Activated CD8-positive, alpha-beta T cell treated with anti-CD3 and anti-CD28 coated beads, Interleukin-2, amount 10 ng/mL, durations not matched to agents 7 days and 5 days (primary cell): ENCODE data around the gene KRTAP9-8. TPM values are rescaled to one million over a fixed set of nuclear protein-coding genes. Genes with fewer than 3 reads are reported as not detected.
"Not testable (repeated sequence)": the region's sequence is repeated elsewhere in the genome, so short reads cannot be mapped to it uniquely, and the experiment has no call there.

Experiments
- ATAC-seq: fragments of 150-1000 bp; cut with Tn5 transposase; one replicate; pipeline ENCODE4 v1.10.0; 2021; ENCODE audit warnings: moderate library complexity
- CTCF ChIA-PET: fragments of 350-600 bp; sonication (Branson Sonifier 250); formaldehyde crosslinking; loops from one replicate; lab custom pipeline; 2021; ENCODE audit warnings: antibody characterized with exemption; lab: Charles Lee
- POLR2A ChIA-PET: fragments of 350-600 bp; sonication (Branson Sonifier 250); formaldehyde crosslinking; loops from one replicate; lab custom pipeline; 2021; ENCODE audit warnings: antibody characterized with exemption; lab: Charles Lee
- DNase-seq: peaks from one replicate; pipeline ENCODE4 v3.0.0-alpha.2; 2020
- H3K27ac Mint-ChIP-seq: one replicate; pipeline ENCODE4 v1.8.0; 2021; ENCODE audit warnings: mild to moderate bottlenecking, mixed read lengths
- H3K27me3 Mint-ChIP-seq: one replicate; pipeline ENCODE4 v1.8.0; 2021; ENCODE audit warnings: low read depth, mixed read lengths
- H3K36me3 Mint-ChIP-seq: one replicate; pipeline ENCODE4 v1.8.0; 2021; ENCODE audit warnings: low read depth, mixed read lengths
- H3K4me1 Mint-ChIP-seq: one replicate; pipeline ENCODE4 v1.8.0; 2021; ENCODE audit warnings: low read depth, mixed read lengths
- H3K4me3 Mint-ChIP-seq: one replicate; pipeline ENCODE4 v1.8.0; 2021; ENCODE audit warnings: mild to moderate bottlenecking, mixed read lengths
- H3K9me3 Mint-ChIP-seq: one replicate; pipeline ENCODE4 v1.8.0; 2022; ENCODE audit warnings: mixed read lengths; ENCODE audit not compliant: insufficient read depth
- total RNA-seq, 2 experiments: library from RNA; stranded (reverse); gene quantifications; one replicate each; pipeline ENCODE4 v1.2.3, GENCODE V29; 2021

The KRTAP9-8 gene
- total RNA-seq, 2 experiments from 2014 or later: not detected

DNA sequence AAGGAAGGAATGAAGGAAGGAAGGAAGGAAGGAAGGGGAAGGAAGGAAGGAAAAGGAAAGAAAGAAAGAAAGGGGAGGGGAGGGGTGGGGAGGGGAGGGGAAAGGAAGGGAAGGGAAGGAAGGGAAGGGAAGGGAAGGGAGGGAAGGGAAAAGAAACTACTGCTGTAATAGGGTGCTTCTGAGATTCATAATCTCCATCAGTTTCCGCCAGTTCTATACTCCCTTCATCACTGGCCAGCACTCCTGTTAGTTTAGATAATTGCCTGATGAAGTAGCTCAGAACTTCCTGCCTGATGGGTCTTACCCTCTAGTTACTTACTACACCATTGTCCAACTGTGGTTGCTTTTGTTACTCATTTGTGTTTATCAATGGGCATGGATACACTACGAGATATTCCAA lies 25.4 kb downstream of the KRTAP9-8 start:
- ChIA-PET POLR2A (no interaction called here), CTCF (interaction anchor here (1.3 kb wide), 1 partner anchor 13 kb away, joined by 4 read pairs; no protein-coding TSS in a partner anchor)
- H3K27me3 Mint-ChIP-seq: peaks cover 24% of the 10 kb centered on the region

DNA sequence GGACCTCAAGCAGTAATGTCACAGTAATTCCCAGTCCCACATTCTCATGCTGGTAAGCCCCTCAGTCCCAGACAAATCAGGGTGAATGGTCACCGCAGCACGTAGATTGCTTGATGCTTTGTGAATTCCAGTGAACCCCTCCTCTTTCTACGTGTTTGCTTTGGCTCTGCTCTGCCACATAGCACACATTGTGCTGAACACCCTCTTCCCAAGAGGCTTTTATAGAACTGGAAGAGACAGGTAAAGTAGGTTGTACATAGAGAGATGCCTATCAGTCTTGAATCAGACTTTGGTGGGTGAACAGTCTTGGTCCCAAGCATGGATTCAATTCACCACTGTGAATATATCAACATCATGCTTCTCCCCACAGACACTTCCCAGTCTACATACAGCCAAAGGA lies 26.8 kb downstream of the KRTAP9-8 start:
- H3K27me3 Mint-ChIP-seq: peaks cover 18% of the 10 kb centered on the region
- H3K9me3 Mint-ChIP-seq: no peaks in the 10 kb centered on the region
- CTCF ChIA-PET: no interaction called here
- H3K36me3 Mint-ChIP-seq: no peaks in the 10 kb centered on the region
- no peak overlapping the region for H3K4me3 Mint-ChIP-seq
- no peak for DNase-seq
- POLR2A ChIA-PET: no interaction called here
- ATAC-seq: no peak
- no peak overlapping the region for H3K27ac Mint-ChIP-seq
- no peaks in the 10 kb centered on the region for H3K4me1 Mint-ChIP-seq

More for the DNA sequence above, 25.4 kb downstream of the KRTAP9-8 start:
- Mint-ChIP-seq H3K27ac (no peak overlapping the region), H3K9me3 (no peaks in the 10 kb centered on the region), H3K4me1 (no peaks in the 10 kb centered on the region), H3K4me3 (no peak overlapping the region), H3K36me3 (no peaks in the 10 kb centered on the region)
- DNase-seq (no peak), ATAC-seq (no peak)

DNA sequence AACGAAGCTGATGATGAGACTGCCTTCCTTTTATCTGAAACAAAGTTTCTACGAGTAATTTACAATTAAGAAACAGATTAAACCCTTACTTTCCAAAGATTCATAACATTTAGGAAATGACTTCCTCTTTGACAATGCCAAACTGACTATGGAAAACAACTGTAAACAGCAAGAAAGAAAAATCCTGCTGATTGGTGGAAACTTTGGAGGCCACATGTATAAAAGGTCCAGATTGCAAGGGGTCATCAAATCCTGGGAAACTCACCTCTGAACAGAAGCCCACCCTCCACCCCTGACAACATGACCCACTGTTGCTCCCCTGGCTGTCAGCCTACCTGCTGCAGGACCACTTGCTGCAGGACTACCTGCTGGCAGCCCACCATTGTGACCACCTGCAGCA lies 27.3 kb downstream of the KRTAP9-8 start, which contains the start of gene KRTAP9-6:
Gene KRTAP9-6, plus strand, starts transcription at position 301 of the 400 bp plus-strand sequence. Its CDS starts 0 bp downstream, at position 301.
- peaks cover 18% of the 10 kb centered on the region for H3K27me3 Mint-ChIP-seq
- no peaks in the 10 kb centered on the region for H3K9me3 Mint-ChIP-seq
- H3K27ac Mint-ChIP-seq: no peak within 1 kb of the TSS
- ATAC-seq (no peak), DNase-seq (no peak)
- H3K4me3 Mint-ChIP-seq: no peak within 1 kb of the TSS
- H3K4me1 Mint-ChIP-seq: no peaks in the 10 kb centered on the region
- ChIA-PET CTCF (no interaction called here), POLR2A (no interaction called here)
- H3K36me3 Mint-ChIP-seq: no peaks in the 10 kb centered on the region

DNA sequence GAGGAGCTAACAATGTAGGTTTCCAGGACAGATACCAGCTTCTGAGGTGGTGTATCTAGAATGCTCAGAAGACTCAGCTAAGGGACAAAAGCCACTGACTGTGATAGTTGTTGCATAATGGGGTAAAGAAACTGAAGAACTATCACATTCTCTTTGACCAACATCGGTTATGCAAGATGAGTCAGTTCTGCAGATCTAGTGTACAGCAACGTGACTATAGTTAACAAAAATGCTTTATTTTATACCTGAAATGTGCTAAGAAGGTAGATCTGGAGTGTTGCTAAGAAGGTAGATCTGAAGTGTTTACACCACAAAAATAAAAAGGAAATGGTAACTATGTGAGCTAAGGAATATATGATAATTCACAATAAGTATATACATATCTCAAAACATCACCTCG lies 29.9 kb downstream of the KRTAP9-8 start:
- POLR2A ChIA-PET: no interaction called here
- H3K9me3 Mint-ChIP-seq: no peaks in the 10 kb centered on the region
- CTCF ChIA-PET: no interaction called here
- no peaks in the 10 kb centered on the region for H3K36me3 Mint-ChIP-seq
- no peak overlapping the region for H3K27ac Mint-ChIP-seq
- no peak for DNase-seq
- no peak for ATAC-seq
- H3K4me3 Mint-ChIP-seq: no peak overlapping the region
- no peaks in the 10 kb centered on the region for H3K4me1 Mint-ChIP-seq
- H3K27me3 Mint-ChIP-seq: peaks cover 3% of the 10 kb centered on the region

DNA sequence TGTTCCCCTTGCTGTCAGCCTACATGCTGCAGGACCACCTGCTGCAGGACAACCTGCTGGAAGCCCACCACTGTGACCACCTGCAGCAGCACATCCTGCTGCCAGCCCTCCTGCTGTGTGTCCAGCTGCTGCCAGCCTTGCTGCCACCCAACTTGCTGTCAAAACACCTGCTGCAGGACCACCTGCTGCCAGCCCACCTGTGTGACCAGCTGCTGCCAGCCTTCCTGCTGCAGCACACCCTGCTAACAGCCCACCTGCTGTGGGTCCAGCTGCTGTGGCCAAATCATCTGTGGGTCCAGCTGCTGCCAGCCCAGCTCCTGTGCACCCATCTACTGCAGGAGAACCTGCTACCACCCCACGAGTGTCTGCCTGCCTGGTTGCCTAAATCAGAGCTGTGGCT lies 33.5 kb downstream of the KRTAP9-8 start:
- H3K27me3 Mint-ChIP-seq, POLR2A ChIA-PET, H3K4me3 Mint-ChIP-seq, DNase-seq, H3K4me1 Mint-ChIP-seq, ATAC-seq, H3K36me3 Mint-ChIP-seq, CTCF ChIA-PET, H3K9me3 Mint-ChIP-seq, H3K27ac Mint-ChIP-seq: not testable (repeated sequence)

DNA sequence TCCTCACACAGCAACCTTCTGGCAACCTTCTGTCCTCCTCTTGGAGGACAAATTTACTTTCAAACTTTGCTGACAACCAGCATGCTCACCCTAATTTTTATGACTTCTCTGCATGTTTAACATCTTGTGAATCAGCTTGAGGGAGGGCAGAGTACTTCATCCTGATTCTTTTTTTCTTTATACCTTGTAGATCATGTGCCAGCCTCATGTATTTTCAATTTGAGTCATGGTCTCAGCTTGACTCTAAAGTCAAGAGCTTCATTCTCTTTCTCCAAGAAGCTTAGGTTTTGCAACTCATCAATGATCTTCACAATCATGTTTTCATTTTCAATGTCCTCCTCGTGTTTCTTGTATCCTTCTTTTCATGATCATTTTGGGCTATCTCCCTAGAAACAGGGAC lies 34.1 kb downstream of the KRTAP9-8 start:
- H3K4me1 Mint-ChIP-seq: no peaks in the 10 kb centered on the region
- no peak for DNase-seq
- no peak overlapping the region for H3K27ac Mint-ChIP-seq
- ChIA-PET CTCF (no interaction called here), POLR2A (no interaction called here)
- peaks cover 5% of the 10 kb centered on the region for H3K27me3 Mint-ChIP-seq
- no peaks in the 10 kb centered on the region for H3K9me3 Mint-ChIP-seq
- H3K36me3 Mint-ChIP-seq: no peaks in the 10 kb centered on the region
- H3K4me3 Mint-ChIP-seq: no peak overlapping the region
- ATAC-seq: no peak

DNA sequence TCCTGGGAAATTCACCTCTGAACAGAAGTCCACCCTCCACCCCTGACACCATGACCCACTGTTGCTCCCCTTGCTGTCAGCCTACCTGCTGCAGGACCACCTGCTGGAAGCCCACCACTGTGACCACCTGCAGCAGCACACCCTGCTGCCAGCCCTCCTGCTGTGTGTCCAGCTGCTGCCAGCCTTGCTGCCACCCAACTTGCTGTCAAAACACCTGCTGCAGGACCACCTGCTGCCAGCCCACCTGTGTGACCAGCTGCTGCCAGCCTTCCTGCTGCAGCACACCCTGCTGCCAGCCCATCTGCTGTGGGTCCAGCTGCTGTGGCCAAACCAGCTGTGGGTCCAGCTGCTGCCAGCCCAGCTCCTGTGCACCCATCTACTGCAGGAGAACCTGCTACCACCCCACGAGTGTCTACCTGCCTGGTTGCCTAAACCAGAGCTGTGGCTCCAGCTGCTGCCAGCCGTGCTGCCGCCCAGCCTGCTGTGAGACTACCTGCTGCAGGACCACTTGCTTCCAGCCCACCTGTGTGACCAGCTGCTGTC lies 37.9 kb downstream of the KRTAP9-8 start, which contains the start of gene KRTAP9-7:
Gene KRTAP9-7, plus strand, starts transcription at position 51 of the 543 bp plus-strand sequence. Its CDS starts 0 bp downstream, at position 51.
- not testable (repeated sequence) for H3K4me1 Mint-ChIP-seq, ATAC-seq

DNA sequence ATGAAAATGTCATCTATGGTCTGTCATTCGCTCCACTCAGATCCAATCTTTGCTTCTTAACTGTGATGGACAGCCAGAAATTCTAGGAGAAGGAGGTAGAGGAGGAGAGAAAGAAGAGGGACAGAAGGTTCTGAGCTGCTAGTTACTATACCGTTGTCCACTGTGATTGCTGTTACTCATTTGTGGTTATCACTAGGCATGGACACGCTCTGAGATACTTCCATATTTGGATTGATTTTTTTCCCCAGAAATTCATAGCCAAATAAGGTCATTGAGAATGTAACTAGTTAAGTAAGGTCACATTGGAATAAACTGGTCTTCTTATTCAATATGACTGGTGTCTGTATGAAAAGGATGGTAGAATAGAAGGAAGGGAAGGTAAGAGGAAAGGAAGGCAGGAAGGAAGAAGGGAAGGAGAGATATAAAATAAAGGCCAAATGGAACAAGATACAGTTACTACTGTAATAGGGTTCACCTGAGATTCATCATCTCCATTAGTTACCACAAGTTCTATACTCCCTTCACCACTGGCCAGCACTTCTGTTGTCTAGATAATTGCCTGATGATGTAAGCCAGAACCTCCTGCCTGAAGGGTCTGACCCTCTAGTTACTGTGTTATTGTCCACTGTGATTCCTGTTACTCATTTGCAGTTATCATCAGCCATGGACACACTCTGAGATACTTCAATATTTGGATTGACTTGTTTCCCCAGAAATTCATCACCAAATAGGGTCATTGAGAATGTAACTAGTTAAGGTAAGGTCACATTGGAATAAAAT lies 40.6 kb downstream of the KRTAP9-8 start:
- no peaks in the 10 kb centered on the region for H3K36me3 Mint-ChIP-seq
- ChIA-PET CTCF (no interaction called here), POLR2A (no interaction called here)
- no peaks in the 10 kb centered on the region for H3K9me3 Mint-ChIP-seq
- DNase-seq (no peak), ATAC-seq (no peak)
- no peak overlapping the region for H3K4me3 Mint-ChIP-seq
- H3K27me3 Mint-ChIP-seq: peaks cover 5% of the 10 kb centered on the region
- H3K4me1 Mint-ChIP-seq: no peaks in the 10 kb centered on the region
- no peak overlapping the region for H3K27ac Mint-ChIP-seq

More for the DNA sequence above, 37.9 kb downstream of the KRTAP9-8 start, which contains the start of gene KRTAP9-7:
- DNase-seq, H3K27me3 Mint-ChIP-seq, H3K27ac Mint-ChIP-seq, H3K9me3 Mint-ChIP-seq, H3K36me3 Mint-ChIP-seq, H3K4me3 Mint-ChIP-seq, POLR2A ChIA-PET: not testable (repeated sequence)
- CTCF ChIA-PET: interaction anchor here (0.9 kb wide), 1 partner anchor 12 kb away, joined by 4 read pairs; no protein-coding TSS in a partner anchor

DNA sequence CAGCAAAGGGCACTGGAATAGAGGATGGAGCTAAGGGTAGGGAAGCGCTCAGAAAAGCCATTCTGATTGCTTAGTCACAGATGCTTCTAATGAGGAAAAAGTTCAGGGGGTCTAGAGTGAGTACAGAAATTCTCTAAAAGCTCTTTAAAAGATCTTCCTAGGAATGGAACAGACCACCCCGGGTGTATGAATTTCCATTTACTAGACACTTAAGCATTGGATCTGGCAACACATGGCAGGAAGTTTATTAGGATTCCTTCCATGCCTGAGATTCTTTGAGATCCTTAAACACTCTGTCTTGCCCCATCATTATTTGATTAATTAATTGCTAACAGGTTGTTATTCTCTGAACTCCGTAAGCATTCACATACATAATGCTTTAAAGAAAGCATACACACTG lies 46.2 kb downstream of the KRTAP9-8 start:
- H3K4me3 Mint-ChIP-seq: no peak overlapping the region
- no peak overlapping the region for H3K27ac Mint-ChIP-seq
- peaks cover 2% of the 10 kb centered on the region for H3K4me1 Mint-ChIP-seq

DNA sequence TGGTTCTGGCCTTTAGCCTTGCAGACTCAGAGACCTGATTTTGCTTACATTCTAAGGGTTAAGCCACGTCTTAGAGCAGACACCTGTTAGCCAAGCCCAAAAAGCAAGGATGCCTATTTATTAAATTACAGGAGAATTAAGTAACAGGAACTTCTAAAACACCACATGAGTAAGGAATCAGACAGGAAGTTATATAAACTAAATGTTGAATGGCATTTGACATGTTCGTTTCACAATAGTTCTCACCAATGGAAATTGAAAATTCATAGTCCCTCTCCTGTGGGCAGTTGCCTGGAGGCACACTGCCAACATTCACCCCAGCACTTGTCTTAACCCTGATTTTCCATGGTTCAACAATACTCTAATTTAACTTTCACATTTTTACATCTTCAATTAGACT lies 46.7 kb downstream of the KRTAP9-8 start:
- CTCF ChIA-PET: no interaction called here
- no peaks in the 10 kb centered on the region for H3K27me3 Mint-ChIP-seq
- H3K9me3 Mint-ChIP-seq: no peaks in the 10 kb centered on the region
- POLR2A ChIA-PET: no interaction called here
- no peak for ATAC-seq
- no peaks in the 10 kb centered on the region for H3K36me3 Mint-ChIP-seq
- H3K4me3 Mint-ChIP-seq: no peak overlapping the region
- no peak for DNase-seq
- H3K4me1 Mint-ChIP-seq: peaks cover 2% of the 10 kb centered on the region
- H3K27ac Mint-ChIP-seq: no peak overlapping the region

More for the DNA sequence above, 46.2 kb downstream of the KRTAP9-8 start:
- ChIA-PET CTCF (no interaction called here), POLR2A (no interaction called here)
- no peak for ATAC-seq
- Mint-ChIP-seq H3K36me3 (no peaks in the 10 kb centered on the region), H3K9me3 (no peaks in the 10 kb centered on the region), H3K27me3 (no peaks in the 10 kb centered on the region)
- DNase-seq: no peak

DNA sequence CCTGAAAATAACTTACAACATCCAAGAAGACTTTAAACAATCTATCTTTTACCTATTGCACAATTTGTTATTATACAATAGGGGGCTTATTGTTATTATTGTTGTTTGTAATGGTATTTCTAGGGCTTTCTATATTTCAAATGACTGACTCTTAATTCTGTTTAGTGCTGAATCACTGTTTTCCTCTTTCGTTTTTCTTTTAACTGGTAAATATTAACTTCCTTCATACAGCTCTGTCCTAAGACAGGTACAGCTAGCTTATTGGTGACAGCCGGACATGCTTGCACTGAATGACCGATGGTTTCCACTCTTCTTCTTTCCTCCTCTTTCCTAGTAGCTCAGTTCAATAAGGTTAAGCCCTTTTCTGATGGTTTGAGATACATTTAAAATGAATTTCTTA lies 49.3 kb downstream of the KRTAP9-8 start:
- Mint-ChIP-seq H3K36me3 (no peaks in the 10 kb centered on the region), H3K27me3 (no peaks in the 10 kb centered on the region), H3K9me3 (no peaks in the 10 kb centered on the region), H3K4me3 (no peak overlapping the region), H3K27ac (no peak overlapping the region), H3K4me1 (peaks cover 2% of the 10 kb centered on the region)
- DNase-seq (no peak), ATAC-seq (no peak)
- ChIA-PET POLR2A (no interaction called here), CTCF (interaction anchor here (2.2 kb wide), 1 partner anchor 35 kb away, joined by 6 read pairs; no protein-coding TSS in a partner anchor)
